Duodenal mucosa (tissue), 2 donors: ENCODE data around the gene MPDU1.

Experiments
- H3K27ac ChIP-seq: one replicate; pipeline ENCODE4 v1.7.0; 2013; ENCODE audit warnings: low read depth, low read length
- H3K27me3 ChIP-seq, 2 donors: one replicate each; pipeline ENCODE4 v1.7.0; 2013; ENCODE audit warnings: low read length in 2 of 2, control low read depth in 1 of 2; ENCODE audit not compliant: insufficient read depth in 2 of 2, control insufficient read depth in 1 of 2
- H3K36me3 ChIP-seq, 2 donors: one replicate each; pipeline ENCODE4 v1.7.0; 2013; ENCODE audit warnings: low read length in 2 of 2, control low read depth in 1 of 2; ENCODE audit not compliant: insufficient read depth in 2 of 2, control insufficient read depth in 1 of 2
- H3K4me1 ChIP-seq, 2 donors: one replicate each; pipeline ENCODE4 v1.7.0; 2013; ENCODE audit warnings: low read length in 2 of 2, control low read depth in 1 of 2; ENCODE audit not compliant: insufficient read depth in 2 of 2, control insufficient read depth in 1 of 2
- H3K4me3 ChIP-seq, 2 donors: one replicate each; pipeline ENCODE4 v1.7.0; 2013; ENCODE audit warnings: low read length in 2 of 2, low read depth in 1 of 2
- H3K9ac ChIP-seq, 2 donors: one replicate each; pipeline ENCODE4 v1.7.0; 2013; ENCODE audit warnings: low read length in 2 of 2, low read depth in 1 of 2
- H3K9me3 ChIP-seq, 2 donors: one replicate each; pipeline ENCODE4 v1.7.0; 2013; ENCODE audit warnings: low read length in 2 of 2, control low read depth in 1 of 2; ENCODE audit not compliant: control insufficient read depth in 1 of 2

The MPDU1 gene

DNA sequence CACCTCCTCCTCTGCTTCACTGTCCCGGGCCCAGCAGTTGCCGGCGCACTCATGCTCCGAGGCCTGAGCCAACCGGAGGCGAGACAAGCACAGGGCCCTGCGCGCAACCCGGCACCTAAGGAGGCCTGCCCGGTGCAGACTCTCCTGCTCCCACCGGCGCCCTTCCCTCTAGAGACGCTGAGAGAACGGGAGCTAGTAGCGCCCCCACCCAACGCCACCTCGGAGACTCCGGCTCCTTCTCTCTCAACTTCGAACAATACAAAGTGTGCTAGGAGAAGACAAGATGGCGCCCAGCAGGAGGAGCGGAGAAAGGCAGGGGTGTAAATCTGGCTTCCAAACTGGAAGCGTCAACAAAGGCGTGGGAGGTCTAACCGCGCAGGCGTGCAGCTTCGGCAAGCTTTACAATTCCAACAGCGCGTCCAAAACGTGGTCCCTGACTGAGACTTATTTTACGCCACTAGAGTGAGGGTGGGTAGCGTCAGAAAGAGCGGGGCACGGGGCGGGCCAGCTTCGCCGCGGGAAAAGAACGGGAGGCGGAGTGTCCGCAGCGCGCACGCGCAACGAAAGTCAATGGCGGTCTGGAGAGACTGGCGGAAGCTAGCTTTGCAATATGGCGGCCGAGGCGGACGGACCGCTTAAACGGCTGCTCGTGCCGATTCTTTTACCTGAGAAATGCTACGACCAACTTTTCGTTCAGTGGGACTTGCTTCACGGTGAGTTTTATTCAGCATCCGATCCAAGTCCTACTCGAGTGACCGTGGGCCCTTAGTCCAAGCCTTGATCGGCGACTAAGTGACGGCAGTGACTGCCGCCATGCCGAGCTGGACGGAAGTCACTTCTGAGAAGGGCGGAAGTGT, at the start of gene MPDU1:
Gene MPDU1 (plus strand): TSS at position 600 of the 857 bp plus-strand sequence. CDS start 11 bp downstream, at position 611.
- H3K4me3 ChIP-seq: peak within 1 kb of the TSS; percentile 91 to 97
- peak within 1 kb of the TSS; percentile 97 for H3K27ac ChIP-seq
- H3K27me3 ChIP-seq: no peaks in the 10 kb centered on the region
- peaks cover 6 to 31% of the 10 kb centered on the region in 2 donors for H3K36me3 ChIP-seq
- H3K9ac ChIP-seq: peak within 1 kb of the TSS; percentile 88 to 98
- H3K4me1 ChIP-seq: peaks cover 55 to 63% of the 10 kb centered on the region in 2 donors
- no peaks in the 10 kb centered on the region for H3K9me3 ChIP-seq

DNA sequence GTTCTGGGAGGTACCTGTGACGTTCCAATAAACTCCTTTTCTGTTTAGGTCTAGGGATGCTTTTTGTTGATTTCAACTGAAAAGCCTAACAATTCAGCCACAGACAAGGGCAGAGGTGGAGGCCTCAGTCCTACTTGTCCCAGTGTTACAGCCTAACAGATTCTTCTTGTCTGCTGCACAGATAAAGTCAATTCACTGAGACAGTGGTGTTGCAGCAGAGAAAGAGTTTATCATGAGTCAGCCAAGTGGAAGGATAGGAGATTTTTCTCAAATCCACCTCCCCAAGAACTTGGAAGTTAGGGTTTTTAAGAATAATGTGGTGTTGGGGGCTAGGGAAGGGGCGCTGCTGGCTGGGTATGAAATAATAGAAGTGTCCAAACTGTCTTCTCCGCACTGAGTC, 45.6 kb upstream of the MPDU1 start:
- Histone ChIP-seq H3K9me3 (peaks cover 5 to 14% of the 10 kb centered on the region in 2 donors), H3K27ac (no peak overlapping the region), H3K9ac (no peak overlapping the region), H3K4me1 (peaks cover 0 to under 1% of the 10 kb centered on the region in 2 donors), H3K4me3 (no peak overlapping the region), H3K27me3 (no peaks in the 10 kb centered on the region), H3K36me3 (no peaks in the 10 kb centered on the region)

DNA sequence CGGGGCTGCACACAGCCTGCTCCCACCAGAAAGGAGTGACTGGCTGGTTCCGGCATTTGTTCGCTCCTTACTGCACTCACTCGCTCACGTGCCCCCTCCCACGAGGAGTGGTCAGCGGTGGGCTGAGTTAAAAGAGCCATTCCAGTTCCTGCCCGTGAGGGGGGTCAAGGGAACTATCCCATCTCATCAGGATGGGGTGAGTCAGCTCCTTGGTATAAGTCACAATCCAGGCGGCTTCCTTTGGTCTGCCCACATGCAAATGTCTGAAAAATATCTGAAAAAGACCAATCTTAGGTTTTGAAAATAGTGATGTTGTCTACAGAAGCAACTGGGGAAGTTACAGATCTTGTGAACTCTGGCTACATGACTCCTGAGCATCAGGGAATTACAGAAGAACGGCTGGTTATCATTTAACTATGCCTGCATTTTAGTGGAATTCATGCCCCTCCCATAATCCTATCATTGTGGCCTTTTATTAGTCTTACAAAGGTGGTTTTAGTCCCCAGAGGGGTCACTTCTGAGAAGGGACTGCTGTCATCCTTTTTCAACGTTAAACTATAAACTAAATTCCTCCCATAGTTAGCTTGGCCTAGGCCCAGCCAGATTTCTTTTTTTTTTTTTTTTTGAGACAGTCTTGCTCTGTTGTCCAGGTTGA, 44.6 kb upstream of the MPDU1 start:
- Histone ChIP-seq H3K4me3 (no peak overlapping the region), H3K9ac (no peak overlapping the region), H3K9me3 (peaks cover 5 to 14% of the 10 kb centered on the region in 2 donors), H3K27me3 (no peaks in the 10 kb centered on the region), H3K27ac (no peak overlapping the region), H3K4me1 (no peaks in the 10 kb centered on the region), H3K36me3 (no peaks in the 10 kb centered on the region)

DNA sequence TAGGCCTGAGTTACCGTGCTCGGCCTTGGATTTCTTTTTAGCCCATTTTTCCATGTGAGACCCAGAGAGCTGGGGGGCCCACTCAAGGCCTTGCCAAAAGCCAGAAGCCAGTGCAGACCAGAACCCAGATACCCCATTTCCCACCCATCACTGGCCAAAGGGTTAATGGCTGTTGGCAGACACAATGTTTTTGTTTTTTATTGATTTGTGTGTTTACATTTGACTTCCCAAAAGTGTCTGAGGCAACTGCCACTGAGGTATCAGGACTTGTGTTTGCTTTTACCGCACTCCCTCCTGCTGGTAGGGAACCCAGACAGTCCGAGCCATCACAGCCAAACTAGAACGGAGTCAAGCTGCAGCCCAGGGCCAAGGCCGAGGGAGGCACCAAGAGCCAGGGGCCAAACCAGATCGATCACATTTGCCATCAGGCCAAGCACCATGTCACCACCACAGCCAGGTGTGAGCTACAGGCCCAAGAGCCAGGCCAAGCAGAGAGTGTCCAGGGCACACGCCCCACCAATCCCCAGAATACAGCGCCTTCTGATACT, 42.5 kb upstream of the MPDU1 start:
- peaks cover 5 to 14% of the 10 kb centered on the region in 2 donors for H3K9me3 ChIP-seq
- no peak overlapping the region for H3K4me3 ChIP-seq
- H3K4me1 ChIP-seq: no peaks in the 10 kb centered on the region
- H3K27ac ChIP-seq: no peak overlapping the region
- no peaks in the 10 kb centered on the region for H3K36me3 ChIP-seq
- no peaks in the 10 kb centered on the region for H3K27me3 ChIP-seq
- no peak overlapping the region for H3K9ac ChIP-seq

DNA sequence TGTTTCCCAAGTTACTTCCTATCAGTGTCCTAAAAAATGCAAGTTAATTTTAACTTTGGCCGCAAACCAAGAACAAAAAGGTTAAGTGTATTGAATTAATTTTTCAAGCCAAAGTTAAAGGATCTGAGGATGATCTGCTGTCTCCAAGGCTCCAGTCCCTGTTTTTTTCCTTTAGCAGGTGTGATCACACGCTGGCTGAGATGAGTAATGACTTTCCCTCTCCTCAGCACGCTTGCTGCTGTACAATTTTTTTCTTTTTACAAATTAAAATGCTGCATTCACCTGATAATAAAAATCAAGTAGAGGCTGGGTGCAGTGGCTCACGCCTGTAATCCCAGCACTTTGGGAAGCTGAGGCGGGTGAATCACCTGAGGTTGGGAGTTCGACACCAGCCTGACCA, 38.7 kb upstream of the MPDU1 start:
- Histone ChIP-seq H3K9me3 (no peaks in the 10 kb centered on the region), H3K4me1 (peaks cover 8 to 15% of the 10 kb centered on the region in 2 donors), H3K36me3 (no peaks in the 10 kb centered on the region), H3K4me3 (no peak overlapping the region), H3K27ac (no peak overlapping the region), H3K9ac (no peak overlapping the region), H3K27me3 (no peaks in the 10 kb centered on the region)

DNA sequence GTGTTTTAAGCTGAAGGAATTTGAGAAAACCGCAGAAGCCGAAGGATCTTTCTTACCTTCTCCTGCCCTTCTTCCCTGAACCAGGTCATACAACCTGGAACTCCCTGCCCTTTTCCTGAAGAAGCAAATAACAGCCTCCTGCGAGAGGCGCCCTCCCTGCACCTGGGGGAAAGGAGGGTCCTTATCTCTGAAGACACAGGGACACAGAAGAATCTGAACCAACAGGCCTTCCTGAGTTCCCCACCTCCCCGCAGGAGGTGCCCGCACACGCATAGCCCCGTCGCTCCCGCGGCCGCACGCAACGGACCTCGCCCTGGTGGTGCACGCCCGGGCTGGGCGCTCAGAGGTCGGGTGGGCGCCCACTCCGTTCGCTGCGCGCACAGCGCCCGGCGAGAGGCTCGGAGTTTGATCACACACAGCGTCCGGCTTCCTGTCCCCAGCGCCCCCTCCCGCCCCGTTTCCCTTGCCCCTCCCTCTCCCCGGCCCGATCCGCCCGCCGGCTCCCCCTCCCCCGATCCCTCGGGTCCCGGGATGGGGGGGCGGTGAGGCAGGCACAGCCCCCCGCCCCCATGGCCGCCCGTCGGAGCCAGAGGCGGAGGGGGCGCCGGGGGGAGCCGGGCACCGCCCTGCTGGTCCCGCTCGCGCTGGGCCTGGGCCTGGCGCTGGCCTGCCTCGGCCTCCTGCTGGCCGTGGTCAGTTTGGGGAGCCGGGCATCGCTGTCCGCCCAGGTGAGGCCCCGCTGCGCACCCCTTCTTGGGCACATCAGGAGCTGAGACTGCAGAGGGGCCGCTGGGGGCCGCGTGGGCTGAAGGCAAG, 34.9 kb upstream of the MPDU1 start, which contains the start of gene TNFSF12:
Gene TNFSF12 (plus strand): TSS at position 474 of the 816 bp plus-strand sequence. CDS start 96 bp downstream, at position 570.
- H3K36me3 ChIP-seq: no peaks in the 10 kb centered on the region
- peak within 1 kb of the TSS; percentile 75 for H3K27ac ChIP-seq
- no peaks in the 10 kb centered on the region for H3K27me3 ChIP-seq
- H3K4me3 ChIP-seq: peak within 1 kb of the TSS; percentile 72 to 77
- H3K4me1 ChIP-seq: peaks cover 32 to 35% of the 10 kb centered on the region in 2 donors
- H3K9me3 ChIP-seq: no peaks in the 10 kb centered on the region
- peak within 1 kb of the TSS; percentile 68 to 70 for H3K9ac ChIP-seq

DNA sequence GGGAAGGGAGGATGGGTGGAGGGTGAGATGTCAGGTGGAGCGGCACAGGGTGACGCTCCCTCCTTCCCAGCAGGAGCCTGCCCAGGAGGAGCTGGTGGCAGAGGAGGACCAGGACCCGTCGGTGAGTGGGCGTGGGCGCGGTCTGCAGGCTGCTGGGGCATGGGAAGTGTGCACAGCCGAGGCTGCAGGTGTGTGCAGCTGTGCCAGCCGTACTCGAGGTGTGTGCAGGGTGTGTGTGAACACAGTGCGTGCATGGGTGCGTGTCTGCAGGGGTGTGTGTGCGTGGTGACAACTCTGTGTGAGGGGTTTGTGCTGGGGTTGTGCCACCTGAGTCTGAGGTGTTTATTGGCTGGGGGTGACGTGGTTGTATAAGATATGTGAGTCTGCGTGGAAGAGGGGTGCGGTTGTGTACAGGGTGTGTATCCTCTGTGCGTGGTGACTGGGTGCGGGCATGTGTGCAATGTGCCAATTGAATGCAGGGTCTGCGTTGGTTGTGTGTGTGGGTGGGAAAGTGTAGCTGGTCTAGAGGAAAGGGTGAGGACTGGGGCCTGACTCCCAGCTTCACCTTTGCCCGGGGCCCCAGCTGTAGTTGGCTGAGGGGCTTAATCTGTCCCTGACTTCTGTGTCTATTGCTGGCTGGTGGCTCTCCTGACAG, 34.1 kb upstream of the MPDU1 start:
- Histone ChIP-seq H3K9me3 (no peaks in the 10 kb centered on the region), H3K4me3 (peak overlapping the region; percentile 72 to 77), H3K9ac (peak overlapping the region; percentile 68 to 70), H3K36me3 (no peaks in the 10 kb centered on the region), H3K4me1 (peaks cover 34 to 35% of the 10 kb centered on the region in 2 donors), H3K27ac (peak overlapping the region; percentile 75), H3K27me3 (no peaks in the 10 kb centered on the region)

DNA sequence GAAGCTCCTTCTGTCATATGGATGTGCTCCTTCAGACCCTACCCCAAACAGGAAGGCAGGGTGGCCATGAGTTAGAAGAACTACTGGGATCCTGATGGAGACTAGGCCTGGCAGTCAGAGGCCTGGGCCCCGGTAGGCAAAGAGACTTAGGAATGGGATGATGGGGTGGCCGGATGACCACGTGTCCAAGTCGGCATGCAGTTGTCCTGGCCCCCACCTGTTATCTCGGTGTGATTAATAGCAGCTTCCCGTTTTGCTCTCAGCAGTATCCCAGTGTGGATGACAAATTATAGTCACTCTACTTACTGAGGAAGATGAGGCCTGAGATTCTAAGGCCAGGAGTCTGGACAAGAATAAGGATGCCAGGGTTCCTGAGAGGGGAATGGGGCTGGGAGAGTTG, 33.3 kb upstream of the MPDU1 start:
- Histone ChIP-seq H3K4me1 (peaks cover 34 to 35% of the 10 kb centered on the region in 2 donors), H3K9ac (no peak overlapping the region), H3K36me3 (no peaks in the 10 kb centered on the region), H3K4me3 (no peak overlapping the region), H3K27me3 (no peaks in the 10 kb centered on the region), H3K9me3 (no peaks in the 10 kb centered on the region), H3K27ac (no peak overlapping the region)

DNA sequence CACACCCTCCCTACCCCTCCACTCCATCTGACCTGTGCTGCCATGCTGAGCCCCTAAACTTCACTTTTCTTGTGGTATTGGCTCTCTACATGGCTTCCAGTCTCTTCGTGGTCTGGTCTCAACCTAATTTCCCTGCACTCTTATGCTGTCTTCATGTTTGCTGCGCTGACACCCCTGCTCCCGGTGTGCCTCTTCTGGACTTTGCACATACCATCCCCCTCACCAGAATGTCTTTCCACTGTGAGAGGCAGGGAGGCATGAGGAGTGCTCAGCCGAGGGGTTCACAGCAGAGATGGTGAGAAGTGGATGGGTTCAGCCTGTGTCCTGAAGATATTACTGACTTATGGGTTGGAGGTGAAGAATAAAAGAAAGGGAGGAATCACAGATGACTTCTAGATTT, 32.3 kb upstream of the MPDU1 start:
- Histone ChIP-seq H3K4me1 (peaks cover 34 to 37% of the 10 kb centered on the region in 2 donors), H3K27ac (no peak overlapping the region), H3K9ac (no peak overlapping the region)

More for the DNA sequence above, 32.3 kb upstream of the MPDU1 start:
- Histone ChIP-seq H3K4me3 (no peak overlapping the region), H3K27me3 (no peaks in the 10 kb centered on the region), H3K36me3 (no peaks in the 10 kb centered on the region), H3K9me3 (no peaks in the 10 kb centered on the region)
